Non-pigmented ciliary epithelial cell (primary cell): ENCODE results near the gene ITGAE.
"Not testable (repeated sequence)": the region's sequence is repeated elsewhere in the genome, so short reads cannot be mapped to it uniquely, and the experiment has no call there.

Source experiments
- DNase-seq: peaks from one replicate; pipeline ENCODE4 v3.0.0-alpha.2; 2010; ENCODE audit warnings: low read depth

The ITGAE gene

DNA sequence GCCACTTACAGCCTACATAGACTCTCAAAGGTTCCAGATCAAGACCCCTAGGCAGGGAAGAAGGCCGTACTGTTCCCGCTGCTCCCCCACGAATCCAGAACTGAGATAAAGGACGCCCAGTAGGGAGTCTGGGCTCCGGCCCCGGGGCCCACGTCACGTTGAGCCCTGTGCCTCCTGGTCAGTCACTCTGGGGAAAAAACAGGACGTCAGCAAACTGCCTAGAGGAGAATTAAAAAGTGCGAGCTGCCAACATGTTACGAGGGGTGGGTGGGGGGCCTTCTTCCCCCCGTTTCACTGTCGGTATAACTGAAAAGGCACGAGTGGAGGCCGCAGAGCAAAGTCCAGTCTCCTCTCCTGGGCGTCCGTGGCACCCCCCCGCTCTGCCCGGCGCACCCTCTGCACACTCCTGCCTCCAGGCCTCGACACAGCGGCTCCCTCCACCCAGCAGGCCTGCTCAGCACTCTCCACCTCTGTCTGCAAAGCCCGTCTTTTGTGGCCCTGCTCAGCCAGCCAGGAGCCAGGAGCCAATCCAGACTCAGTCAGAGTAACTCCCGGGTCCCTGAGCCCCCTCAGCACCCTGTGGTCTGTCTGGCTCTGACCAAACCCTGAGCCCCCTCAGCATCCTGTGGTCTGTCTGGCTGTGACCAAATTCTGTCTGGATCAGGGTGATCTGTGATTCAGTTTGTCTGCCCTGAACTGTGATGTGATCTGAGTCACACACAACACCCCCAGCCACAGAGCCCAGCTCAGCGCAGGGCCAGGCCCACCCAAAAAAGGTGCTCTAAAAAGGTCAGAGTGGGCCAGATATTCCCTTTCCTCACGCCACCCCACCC lies 6.2 kb downstream of the ITGAE start:
- DNase-seq = peak; percentile 70

DNA sequence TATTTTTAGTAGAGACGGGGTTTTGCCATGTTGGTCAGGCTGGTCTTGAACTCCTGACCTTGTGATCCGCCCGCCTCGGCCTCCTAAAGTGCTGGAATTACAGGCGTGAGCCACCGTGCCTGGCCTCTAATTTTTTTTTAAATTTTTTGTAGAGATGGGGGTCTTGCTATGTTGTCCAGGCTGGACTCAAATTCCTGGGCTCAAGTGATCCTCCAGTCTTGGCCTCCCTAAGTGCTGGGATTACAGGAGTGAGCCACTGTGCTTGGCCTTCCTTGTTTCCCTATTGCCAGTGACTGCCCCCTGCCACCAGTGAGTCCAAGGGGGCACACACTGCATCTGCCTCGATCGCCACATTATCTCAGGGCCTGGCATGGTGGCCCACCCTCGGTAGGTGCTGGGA lies 6.8 kb downstream of the ITGAE start:
- DNase-seq = not testable (repeated sequence)

DNA sequence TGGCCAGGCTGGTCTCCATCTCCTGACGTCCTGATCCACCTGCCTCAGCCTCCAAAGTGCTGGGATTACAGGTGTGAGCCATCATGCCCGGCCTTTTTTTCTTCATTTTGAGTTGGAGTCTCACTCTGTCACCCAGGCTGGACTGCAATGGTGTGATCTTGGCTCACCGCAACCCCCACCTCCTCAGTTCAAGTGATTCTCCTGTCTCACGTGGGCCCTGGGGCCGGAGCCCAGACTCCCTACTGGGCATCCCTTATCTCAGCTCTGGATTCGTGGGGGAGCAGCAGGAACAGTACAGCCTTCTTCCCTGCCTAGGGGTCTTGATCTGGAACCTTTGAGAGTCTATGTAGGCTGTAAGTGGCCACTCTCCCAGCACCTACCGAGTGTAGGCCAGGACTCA lies 7.7 kb downstream of the ITGAE start:
- not testable (repeated sequence) for DNase-seq

DNA sequence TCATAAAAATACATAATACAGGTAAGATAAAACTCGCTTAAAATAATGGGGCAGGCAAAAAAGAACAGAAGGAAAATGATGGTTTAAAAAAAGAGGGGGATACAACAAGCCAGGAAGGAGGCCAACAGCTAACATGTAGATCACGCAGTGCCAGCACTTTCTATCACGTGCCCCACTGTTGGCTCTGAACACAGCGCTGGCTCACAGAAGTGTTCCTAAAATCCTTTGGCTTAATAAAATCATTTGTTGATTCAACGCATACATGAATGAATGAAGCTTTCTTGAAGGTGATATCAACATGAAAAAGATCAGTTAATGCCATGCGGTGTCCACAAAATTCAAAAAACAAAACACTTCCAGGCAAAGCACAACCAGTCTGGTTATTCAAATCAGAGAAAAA lies 8.5 kb downstream of the ITGAE start:
- no peak for DNase-seq

DNA sequence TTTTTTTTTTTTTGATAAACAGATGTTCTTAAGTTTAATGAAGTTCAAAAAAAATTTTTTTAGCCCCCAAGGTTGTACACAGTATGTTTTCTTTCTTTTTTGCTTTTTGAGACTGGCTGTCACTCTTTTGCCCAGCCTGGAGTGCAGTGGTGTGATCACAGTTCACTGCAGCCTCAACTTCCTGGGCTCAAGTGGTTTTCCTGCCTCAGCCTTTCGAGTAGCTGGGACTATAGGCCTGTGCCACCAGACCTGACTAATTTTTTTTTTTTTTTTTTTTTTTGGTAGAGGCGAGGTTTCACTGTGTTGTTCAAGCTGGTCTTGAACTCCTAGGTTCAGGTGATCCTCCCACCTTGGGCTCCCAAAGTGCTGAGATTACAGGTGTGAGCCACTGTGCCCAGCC lies 12.8 kb downstream of the ITGAE start:
- no peak for DNase-seq

DNA sequence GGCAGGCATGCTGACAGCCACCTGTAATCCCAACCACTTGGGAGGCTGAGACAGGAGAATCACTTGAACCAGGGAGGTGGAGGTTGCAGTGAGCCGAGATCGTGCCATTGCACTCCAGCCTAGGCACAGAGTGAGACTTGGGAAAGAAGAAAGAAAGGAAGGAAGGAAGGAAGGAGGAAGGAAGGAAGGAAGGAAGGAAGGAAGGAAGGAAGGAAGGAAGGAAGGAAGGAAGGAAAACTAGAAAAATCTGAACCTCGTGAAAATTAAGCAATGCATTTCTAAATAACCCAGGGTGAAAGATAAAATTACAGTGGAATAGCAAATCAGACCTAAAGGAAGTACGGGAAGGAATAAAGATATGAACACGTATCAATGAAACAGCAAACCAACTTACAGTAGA lies 15.7 kb downstream of the ITGAE start:
- not testable (repeated sequence) for DNase-seq

DNA sequence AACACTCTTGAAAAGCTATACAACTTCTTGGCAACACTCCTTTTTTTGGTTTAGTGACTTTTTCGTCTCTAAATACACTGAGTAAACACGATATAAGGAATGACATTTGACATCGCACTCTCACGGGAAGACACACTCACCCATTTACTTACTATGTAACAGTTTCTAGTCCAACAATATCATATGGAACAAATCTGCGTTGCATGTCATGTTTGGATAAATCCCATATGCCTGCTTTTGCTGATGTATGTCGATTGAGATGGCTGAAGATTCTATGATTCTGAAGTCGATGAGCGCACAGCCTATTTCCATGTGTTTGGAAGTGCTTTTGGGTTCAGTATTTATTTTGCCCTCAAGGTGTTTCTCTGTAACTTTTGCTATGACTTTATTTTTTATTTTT lies 18.2 kb downstream of the ITGAE start:
- DNase-seq = no peak

DNA sequence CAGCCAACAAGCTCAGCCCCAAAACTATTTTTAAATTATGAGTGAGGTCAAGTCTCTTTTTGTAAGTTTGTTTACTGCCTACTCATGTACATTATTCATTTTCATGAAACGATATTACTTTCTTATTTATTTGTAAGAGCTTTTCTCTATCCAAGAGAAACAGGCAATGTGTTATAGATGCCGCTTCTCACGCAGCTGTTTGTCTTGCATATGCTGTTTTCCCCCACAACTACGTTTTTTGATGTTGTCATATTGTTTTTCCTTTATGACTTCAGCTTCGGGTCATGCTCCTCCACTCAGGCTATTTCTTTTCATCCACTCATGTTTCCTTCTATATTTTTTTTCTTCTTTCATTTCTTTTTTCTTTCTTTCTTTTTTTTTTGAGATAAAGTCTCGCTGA lies 20.0 kb downstream of the ITGAE start:
- no peak for DNase-seq

DNA sequence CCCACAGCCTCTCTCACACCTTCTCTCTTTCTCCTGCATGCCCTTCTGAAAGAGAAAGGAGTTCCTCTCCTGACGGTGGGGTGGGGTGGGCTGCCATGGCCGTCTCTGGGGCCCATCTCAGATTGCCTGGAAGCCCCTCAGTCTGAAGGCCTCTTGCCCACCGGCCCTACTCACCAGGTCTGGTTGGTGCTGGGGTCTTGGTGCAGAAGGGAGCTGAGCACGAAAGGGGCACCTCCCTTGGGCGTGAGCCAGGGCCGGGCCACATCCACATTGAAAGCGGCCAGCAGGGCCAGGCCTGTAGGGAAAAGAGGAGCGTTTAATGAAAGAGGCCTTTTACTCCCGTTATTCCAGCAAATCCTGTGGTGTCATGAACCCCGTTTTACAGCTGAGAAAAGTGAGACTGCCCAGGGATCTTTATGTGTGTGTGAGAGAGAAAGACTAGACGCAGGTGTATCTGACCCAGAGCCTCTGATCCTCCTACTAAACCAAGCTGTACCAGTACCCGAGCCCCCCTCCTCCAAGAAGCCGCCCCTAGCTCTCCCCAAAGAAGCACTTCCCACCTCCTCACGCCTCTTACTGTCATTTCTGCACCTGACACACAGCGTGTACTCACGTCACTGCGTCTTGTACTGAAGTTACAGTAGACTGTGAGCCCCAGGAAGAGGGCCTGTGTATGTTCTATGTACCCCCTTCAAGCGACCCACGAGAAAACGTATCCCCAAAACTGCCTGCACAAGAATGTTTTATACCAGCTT lies 23.4 kb downstream of the ITGAE start:
- DNase-seq = no peak

DNA sequence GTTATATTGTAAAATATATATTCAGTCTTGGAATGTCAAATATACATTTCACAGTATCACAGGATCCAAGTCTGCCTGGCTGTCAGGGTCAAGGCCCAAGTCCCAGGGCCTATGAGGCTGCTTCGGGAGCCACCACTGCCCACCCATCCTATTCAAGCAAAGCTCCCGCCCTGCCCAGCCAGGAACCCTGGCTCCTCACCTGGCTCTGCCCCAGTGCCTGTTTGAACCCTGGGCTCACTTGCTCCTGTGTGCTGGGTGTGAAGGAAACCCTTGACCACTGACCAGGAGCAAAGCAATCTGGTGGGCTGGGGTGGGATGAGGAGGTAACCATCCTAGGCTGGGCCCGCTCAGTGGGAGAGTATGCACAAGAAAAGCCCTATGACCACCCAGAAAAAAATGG lies 27.0 kb downstream of the ITGAE start:
- DNase-seq = no peak

DNA sequence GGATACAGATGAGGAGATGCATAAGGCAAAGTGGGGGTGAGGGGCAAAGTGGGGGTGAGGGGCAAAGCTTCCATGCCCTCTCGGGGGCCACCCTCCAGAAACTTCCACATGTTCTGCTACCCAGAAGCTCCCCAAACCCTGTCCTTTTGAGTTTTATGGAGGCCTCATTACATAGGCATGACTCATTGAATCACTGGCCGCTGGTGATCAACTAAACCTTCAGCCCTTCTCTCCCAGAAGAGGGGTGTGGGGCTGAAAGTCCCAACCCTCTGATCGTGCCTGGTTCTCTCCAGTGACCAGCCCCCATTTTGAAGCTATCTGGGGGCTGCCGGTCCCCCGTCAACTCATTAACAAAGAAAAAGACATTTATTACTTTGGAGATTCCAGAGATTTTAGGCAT lies 27.5 kb downstream of the ITGAE start:
- peak; percentile 31 for DNase-seq

DNA sequence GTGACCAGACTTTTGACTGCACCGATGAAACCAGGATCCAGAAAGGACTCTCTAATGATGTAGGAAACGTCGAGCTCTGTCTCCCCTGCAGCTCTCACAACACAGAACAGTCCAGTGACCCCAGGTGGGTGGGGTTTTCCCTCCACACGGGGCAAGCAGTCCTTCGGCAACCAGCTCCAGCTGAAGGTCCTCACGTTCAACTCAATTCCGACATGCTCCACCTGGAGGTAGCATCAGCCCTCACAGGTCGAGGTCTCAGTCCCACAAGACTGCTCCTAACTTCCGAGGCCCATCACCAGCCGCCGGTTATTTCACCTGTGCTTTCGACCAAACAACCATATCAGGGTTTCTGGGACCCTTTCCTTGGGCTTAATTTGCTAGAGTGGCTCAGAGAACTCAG lies 28.2 kb downstream of the ITGAE start:
- no peak for DNase-seq

DNA sequence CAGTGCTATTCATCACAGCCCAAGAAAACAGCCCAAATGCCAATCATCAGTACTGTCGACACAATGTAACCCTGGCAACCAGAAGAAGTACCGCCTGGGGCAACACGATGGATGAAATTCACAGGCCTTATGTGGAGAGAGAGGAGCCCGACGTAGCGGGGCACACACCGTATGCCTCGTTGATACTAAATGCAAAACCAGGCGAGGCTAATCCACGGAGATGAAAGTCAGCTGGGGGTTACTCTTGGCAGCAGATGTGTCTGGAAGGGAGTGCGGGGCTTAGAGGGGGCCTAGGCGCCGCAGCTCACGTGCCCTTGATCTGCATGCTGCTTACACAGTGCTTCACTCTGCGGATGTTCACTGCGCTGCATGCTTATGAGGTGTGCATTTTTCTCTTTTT lies 29.8 kb downstream of the ITGAE start:
- no peak for DNase-seq

DNA sequence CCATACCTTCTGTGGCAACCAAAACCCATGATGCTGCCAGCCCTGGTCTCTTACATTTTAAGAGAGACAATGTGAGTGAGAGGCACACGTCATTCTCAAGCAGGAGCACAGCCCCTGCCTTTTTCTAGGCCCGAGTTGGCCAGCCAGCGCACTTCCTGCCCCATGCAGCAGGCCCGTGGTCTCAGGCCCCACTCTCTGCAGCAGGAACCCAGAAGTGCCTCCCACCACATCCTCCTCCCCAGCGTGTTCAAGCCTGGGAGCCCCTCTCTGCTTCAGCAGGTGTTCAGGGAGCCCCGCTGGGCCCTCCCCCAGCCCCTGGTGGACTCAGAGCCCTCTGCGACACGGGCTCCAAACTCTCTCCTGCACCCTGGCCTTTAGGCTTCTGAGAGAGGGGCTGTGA lies 30.5 kb downstream of the ITGAE start:
- DNase-seq = no peak

DNA sequence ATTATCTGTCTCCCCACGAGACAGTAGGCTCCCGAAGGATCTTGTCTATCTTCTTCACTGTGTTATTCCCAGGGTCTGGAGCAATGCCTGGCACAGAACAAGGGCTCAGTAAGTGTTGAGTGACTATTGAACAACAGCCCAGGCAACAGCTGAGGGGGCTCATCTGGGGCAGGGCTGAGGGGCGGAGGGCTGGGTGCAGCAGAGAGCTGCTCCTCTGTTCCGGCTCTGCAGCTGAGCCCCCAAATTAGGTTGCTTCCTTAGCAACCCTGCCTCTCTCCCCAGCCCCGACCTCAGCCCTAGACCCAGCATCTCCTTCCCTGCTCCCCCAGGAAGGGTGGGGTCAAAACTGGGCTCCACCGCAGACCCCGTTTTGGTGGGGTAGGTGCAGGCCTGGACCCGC lies 32.2 kb downstream of the ITGAE start:
- DNase-seq = no peak

DNA sequence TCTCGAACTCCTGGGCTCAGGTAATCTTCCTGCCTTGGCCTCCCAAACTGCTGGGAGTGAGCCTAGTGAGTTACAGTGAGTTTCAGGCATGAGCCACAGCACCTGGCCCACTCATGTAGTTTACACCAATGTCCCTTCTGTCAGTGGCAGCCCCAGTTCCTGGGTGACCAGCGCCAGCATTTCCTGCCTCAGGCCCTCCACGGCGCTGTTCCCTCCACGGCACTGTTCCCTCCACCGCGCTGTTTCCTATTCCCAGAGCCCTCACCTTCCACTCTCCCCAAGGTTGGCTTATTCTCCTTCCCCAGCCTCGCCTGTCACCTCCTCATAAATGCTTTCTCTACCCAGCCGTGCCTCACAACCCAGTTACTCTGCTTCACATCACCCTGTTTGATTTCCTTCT lies 32.6 kb downstream of the ITGAE start:
- no peak for DNase-seq

DNA sequence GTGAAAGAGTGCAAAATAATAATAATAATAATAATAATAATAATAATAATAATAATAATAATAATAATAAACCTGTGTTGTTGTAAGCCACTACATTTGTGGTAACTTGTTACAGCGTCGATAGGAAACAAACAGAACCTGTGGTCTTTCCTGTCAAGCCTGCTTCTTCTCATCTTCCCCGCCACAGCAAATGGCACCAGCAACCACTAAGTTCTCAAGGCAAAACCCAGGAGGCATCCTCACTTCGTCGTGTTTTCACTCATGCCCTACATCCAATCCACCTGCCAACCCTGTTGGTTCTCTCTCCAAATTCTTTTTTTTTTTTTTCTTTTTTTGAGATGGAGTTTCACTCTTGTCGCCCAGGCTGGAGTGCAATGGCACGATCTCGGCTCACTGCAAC lies 34.2 kb downstream of the ITGAE start:
- no peak for DNase-seq

DNA sequence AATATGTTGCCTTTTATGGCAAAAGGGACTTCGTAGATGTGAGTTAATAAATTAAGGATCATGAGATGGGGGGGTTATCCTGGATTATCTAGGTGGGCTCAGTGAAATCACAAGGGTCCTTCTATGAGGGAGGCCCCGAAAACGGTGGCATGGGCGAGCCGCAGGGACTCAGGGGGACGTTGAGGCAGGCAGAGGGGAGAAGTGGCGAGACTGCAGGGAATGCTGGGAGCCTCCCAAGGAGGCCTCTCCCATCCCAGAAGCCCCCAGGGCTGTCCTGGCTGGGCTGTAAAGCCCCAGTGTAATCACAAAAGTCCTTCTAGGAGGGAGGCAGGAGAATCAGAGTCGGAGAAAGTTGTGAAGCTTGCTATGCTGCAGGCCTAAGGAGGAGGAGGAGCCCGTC lies 35.0 kb downstream of the ITGAE start:
- DNase-seq = no peak

DNA sequence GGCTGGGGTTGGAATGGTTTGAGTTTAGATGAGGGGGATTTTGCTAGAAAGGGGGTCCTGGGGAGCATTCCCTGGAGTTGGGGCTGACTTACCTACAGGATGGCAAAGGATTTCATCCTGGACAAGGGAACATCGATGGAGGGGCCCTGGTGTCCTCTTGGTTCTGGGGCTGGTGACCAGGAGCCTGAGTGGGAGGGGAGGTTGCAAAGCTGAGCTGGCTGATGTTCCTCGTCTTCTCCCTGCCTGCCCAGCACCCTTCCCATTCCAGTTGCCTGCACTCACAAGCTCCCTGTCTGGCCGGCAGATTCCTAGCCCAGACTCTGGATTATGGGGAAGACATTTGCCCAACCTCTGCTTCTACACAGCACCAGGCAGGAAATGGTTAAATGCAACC lies 37.2 kb downstream of the ITGAE start:
- DNase-seq = no peak

DNA sequence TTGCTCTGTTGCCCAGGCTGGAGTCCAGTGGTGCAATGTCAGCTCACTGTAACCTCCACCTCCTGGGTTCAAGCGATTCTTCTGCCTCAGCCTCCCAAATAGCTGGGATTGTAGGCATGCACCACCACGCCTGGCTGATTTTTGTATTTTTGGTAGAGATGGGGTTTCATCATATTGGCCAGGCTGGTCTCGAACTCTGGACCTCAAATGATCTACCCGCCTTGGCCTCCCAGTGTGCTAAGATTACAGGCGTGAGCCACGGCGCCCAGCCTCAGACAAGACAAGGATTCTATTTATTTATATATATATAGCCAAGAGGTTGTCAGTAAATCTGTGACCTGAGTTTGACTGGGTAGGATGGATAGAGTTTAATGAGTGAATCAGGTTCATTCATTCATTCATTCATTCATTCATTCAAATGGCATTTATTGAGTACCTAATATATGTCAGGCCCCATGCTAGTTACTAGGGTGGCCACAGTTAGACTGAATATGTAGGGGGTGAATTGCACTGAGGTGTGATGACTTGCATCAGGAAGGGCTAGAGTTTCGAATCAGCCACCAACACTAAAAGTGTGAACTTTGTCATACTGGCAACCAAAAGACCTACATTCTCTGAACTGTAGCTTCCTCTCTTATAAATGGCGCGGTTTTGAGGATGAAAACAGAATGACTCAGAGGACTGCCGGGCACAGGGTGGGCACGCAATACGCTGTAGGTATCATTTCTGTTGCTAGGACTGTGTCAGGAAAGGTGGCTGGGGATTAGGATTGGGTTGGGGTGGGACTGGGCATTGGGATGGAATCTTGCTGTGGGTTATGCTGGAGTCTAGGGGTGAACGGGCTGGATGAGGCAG lies 37.8 kb downstream of the ITGAE start:
- no peak for DNase-seq

DNA sequence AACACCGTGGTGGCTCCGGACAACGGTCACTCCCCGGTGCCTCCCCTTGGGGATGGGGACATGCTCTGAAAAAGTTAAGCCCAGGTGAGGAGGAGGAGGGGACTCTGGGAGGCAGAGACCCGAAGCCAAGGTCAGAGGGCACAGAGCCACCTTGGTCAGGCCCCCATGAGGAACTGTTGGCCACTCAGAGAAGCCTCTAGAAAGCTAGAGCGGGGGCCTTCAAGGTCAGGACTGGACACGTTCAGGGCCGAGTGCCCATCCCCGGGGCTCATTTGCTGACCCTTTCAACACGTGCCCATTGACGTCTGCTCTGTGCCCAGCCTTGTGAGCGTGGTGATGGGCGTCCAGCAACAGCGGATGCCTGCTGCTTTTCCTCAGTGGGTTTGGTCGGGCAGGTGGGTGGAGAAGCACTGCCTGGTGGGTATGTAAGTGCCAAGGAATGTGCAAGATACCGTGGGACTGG lies 39.0 kb downstream of the ITGAE start:
- no peak for DNase-seq

DNA sequence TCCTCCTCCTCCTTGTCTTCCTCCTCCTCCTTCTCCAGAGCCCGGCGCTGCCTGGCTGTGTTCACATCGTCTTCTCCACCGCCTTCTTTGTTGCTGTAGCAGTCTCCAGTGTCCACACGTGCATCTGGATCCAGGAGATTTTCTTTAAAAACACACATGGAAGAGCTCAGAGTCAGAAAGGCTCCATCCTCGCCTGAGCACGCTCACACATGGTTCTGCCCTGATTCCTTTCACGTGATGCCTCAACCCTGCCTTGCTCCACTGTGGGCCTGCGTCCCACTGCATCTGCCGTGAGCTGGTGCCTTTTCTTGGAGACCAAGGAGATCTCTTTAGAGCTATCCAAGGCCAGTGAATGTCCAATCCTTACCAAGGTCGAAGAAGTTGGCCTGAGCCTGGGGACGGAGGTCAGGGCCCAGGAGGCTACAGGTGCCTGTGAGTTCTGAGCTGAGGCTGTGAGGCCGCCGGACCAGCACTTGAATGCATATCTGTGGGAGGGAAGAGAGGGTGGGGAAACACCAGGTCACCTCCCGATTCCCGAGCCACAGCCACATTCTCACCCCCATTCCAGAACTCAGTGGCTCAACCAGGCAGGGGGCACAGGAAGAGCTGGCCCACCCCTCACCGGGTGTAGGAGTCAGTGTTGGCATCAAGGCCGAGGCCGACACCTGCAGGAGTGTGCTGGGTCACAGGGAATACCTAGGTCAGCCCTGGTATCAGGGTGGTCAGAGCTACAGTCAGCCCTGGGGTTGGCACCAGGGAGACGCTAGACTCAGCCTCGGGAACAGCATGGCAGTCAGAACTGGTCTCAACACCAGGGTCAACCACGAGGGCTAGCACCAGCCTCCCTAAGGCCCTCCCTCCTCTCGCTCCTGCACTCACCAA lies 39.7 kb downstream of the ITGAE start:
- DNase-seq = no peak
